GM21360 (cell line): ENCODE data around the gene IZUMO1.
A peak's percentile ranks its signal among the peaks of the same experiment; 100 is the strongest.
"Not testable (repeated sequence)": the region's sequence is repeated elsewhere in the genome, so short reads cannot be mapped to it uniquely, and the experiment has no call there.

Experiments
- ATAC-seq: cut with Tn5 transposase; IDR thresholded peaks from one replicate; pipeline ENCODE4 v1.9.1; 2021; ENCODE audit warnings: mild to moderate bottlenecking, moderate library complexity; ENCODE audit not compliant: unreplicated experiment

Gene IZUMO1

GRCh38 chr19:48746738-48747575 is at the start of gene IZUMO1:
IZUMO1 (minus strand) TSS chr19:48746909; CDS start chr19:48745859, 1,050 bp downstream.
- ATAC-seq = no peak

GRCh38 chr19:48795685-48796070 is 49.0 kb upstream of the IZUMO1 start:
- ATAC-seq = peak; percentile 7

GRCh38 chr19:48795055-48795684 is 48.5 kb upstream of the IZUMO1 start:
- peak; percentile 67 for ATAC-seq

DNA sequence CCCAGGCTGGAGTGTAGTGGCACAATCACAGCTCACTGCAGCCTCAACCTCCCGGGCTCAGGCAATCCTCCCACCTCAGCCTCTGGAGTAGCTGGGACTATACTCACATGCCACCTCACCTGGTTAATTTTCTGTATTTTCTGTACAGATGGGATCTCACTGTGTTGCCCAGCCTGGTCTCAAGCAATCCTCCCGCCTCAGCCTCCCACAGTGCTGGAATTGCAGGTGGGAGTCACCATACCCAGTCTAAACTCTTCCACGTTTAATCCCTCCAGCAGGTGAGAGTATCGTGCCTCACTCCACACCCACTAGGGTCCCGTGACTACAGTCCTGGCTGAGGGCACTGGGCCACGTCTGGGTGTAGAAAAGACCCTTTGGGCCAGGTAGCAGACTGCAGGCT is 47.6 kb upstream of the IZUMO1 start:
- no peak for ATAC-seq

DNA sequence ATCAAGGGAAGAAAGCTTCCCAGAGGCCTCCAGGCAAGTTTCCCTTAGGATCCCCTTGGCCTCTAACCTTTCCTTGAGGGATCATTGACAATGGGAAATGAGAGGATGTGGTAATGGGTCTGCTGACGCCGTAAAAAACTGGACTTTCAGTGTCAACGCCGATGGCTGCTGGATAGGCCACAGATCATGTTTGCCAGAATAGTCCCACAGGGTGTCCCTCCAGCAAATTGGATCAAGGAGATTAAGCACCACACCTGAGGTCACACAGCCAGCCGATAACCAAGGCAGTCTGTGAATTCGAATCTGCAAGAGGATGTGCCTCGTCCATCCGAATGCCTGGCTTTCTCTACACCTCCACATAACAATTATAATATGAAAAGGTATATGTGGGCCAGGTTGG is 46.6 kb upstream of the IZUMO1 start:
- no peak for ATAC-seq

- ATAC-seq = not testable (repeated sequence)
Observed at GRCh38 chr19:48787331-48787730, 40.6 kb upstream of the IZUMO1 start.

- not testable (repeated sequence) for ATAC-seq
Observed at GRCh38 chr19:48786422-48786821, 39.7 kb upstream of the IZUMO1 start.

GRCh38 chr19:48784527-48784926 is 37.8 kb upstream of the IZUMO1 start:
- ATAC-seq = no peak

GRCh38 chr19:48780631-48781391 is 34.1 kb upstream of the IZUMO1 start:
- no peak for ATAC-seq

DNA sequence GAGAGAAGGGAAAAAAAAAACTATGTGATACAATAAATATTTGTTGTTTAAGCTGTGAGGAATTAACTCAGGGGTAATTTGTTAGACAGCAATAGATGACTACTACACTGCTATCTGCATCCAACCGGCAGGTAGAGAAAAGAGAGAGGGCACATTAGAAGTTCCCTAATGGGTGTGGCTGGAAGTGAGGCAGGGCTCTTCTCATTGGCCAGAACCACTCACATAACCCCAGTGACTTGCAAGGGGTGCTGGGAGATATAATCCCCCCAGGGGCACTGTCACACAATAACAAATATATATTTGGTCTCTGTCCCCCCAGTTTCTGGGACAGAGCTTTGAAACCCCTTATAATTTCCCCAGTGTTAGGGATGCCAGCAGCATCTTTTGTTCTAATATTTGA is 32.9 kb upstream of the IZUMO1 start:
- ATAC-seq = no peak

DNA sequence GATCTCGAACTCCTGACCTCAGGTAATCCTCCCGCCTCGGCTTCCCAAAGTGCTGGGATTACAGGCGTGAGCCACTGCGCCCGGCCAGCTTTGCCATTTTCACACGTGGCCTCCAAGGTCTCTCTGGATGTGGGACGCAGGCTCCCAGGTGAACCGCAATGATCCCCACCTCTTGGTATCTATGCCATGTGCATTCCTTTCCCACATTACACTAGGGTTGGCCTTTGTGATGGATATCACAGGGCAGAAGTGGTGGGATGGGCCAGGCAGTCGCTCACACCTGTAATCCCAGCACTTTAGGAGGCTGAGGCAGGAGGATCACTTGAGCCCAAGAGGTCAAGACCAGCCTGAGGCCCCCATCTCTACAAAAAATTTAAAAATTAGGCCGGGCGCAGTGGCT is 31.0 kb upstream of the IZUMO1 start:
- ATAC-seq = no peak

GRCh38 chr19:48777139-48777538 is 30.4 kb upstream of the IZUMO1 start:
- ATAC-seq = no peak

DNA sequence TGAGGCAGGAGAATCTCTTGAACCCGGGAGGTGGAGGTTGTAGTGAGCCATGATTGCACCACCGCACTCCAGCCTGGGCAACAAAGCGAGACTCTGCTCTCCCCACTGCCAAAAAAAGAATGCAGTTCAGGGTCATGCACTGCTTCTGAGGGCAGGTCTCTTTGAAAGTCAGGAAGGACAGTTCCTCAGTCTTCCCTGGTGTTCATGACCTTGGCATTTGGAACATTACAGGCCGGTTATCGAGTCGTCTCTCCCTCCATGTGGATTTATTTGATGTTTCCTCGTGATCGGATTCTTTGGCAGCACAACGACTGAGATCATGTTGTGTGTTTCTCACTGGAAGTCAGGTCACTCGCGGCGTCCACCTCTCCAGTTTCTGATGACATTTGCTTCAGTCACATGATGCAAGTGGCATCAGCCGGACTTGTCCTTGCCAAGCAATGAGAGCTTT is 25.8 kb upstream of the IZUMO1 start:
- no peak for ATAC-seq

DNA sequence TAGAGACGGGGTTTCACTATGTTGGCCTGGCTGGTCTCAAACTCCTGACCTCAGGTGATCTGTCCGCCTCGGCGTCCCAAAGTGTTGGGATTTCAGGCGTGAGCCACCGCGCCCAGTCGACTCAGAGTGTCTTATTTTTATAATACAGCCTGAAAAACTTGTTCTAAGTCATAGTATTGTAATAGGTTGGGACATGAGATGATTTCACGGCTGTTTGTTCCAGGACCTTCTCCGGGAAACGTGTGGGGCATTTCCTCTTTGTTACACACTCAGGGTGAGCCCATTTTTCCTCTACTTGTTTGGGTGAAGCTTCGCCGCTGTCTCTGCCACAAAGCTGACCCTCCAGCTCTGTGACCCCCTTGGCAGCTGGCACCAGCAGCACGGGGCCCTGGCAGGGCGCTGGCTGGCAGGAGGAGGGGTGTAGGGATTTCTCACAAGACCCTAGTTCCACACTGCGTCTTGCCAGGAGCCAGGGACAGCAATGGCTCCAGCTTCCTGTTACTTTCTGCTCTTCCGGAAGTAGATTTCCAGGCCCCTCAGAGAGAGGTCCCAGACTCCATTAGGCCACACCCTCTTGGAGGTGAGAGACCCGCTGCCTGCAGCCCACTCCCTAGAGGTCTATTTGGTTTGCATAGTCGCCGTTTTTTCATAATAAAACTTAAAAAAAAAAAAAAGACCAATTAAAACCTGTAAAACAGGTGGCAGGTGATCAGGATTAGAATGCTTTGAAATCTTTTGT is 24.2 kb upstream of the IZUMO1 start:
- ATAC-seq = no peak

DNA sequence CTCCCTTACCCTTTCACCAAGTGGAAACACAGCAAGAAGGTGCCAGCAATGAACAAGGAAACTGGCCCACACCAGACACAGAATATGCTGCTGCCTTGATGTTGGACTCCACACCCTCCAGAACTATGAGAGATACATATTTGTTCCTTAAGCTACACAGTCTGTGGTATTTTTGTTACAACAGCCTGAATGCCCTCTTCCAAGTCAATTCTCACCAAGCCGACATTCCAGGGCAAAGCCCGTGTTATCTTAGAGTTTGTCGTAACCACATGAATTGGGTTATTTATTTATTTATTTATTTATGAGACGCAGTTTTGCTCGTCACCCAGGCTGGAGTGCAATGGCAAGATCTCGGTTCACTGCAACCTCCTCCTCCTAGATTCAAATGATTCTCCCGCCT is 23.6 kb upstream of the IZUMO1 start:
- ATAC-seq = no peak

- ATAC-seq = no peak
Observed at GRCh38 chr19:48768994-48769713, 22.4 kb upstream of the IZUMO1 start.

DNA sequence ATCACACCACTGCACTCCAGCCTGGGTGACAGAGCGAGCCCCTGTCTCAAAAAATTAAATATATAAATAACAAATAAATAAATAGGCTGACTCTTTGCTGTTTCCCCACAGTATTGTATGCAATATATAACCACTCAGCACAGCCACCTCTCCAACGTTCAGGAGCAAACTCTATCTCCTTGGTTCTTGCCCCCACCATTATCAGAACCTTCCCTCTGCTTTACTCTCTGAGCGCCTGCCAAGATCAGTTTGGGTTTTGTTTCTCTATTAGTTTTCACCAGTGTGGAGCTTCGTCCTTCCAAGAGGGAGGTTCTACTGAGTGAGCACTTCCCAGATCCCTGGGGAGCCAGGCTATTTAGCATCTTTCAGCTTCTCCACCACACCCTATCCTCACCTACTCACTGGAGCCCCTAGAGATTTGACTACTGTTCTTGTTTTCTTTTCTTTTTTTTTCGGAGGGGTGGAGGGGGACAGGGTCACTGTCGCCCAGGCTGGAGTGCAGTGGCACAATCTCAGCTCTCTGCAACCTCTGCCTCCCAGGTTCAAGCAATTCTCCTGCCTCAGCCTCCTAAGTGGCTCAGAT is 21.6 kb upstream of the IZUMO1 start:
- not testable (repeated sequence) for ATAC-seq

DNA sequence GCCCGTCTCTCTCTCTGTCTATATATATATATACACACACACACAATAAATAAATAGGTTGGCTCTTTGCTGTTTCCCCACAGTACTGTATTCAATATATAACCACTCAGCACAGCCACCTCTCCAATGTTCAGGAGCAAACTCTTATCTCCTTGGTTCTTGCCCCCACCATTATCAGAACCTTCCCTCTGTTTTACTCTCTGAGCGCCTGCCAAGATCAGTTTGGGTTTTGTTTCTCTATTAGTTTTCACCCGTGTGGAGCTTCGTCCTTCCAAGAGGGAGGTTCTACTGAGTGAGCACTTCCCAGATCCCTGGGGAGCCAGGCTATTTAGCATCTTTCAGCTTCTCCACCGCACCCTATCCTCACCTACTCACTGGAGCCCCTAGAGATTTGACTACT is 19.1 kb upstream of the IZUMO1 start:
- not testable (repeated sequence) for ATAC-seq

GRCh38 chr19:48760504-48761205 is 13.9 kb upstream of the IZUMO1 start:
- ATAC-seq = no peak
